Stimulated activated CD8-positive, alpha-beta memory T cell treated with anti-CD3 and anti-CD28 coated beads, Interleukin-4, amount 100 ng/mL, for 24 hours (primary cell): ENCODE results near the gene TNIP2.
A peak's percentile ranks its signal among the peaks of the same experiment; 100 is the strongest.

Experiments used
- DNase-seq: peaks from one replicate; pipeline ENCODE4 v3.0.0-alpha.2; 2020; ENCODE audit warnings: low read depth

The TNIP2 gene

GRCh38 chr4:2755821-2756690 is at the start of gene TNIP2:
TSS of gene TNIP2 (minus strand) at chr4:2756336. CDS start at chr4:2756289, 47 bp downstream.
- peak; percentile 63 for DNase-seq

- DNase-seq, result no peak
Observed at GRCh38 chr4:2804973-2805501, 48.9 kb upstream of the TNIP2 start.

GRCh38 chr4:2804449-2804972 is 48.4 kb upstream of the TNIP2 start:
- no peak for DNase-seq

- no peak for DNase-seq
Observed at GRCh38 chr4:2803624-2804448, 47.7 kb upstream of the TNIP2 start.

GRCh38 chr4:2802618-2803531 is 46.7 kb upstream of the TNIP2 start:
- no peak for DNase-seq

- no peak for DNase-seq
Observed at GRCh38 chr4:2800691-2801596, 44.8 kb upstream of the TNIP2 start.

GRCh38 chr4:2799971-2800690 is 44.0 kb upstream of the TNIP2 start:
- no peak for DNase-seq

GRCh38 chr4:2799224-2799911 is 43.2 kb upstream of the TNIP2 start:
- no peak for DNase-seq

- DNase-seq, result no peak
Observed at GRCh38 chr4:2798399-2799223, 42.5 kb upstream of the TNIP2 start.

- DNase-seq, result no peak
Observed at GRCh38 chr4:2797545-2798305, 41.6 kb upstream of the TNIP2 start.

- no peak for DNase-seq
Observed at GRCh38 chr4:2796849-2797544, 40.9 kb upstream of the TNIP2 start.

- DNase-seq, result no peak
Observed at GRCh38 chr4:2795893-2796848, 40.0 kb upstream of the TNIP2 start.

GRCh38 chr4:2795300-2795892 is 39.3 kb upstream of the TNIP2 start:
- no peak for DNase-seq

- no peak for DNase-seq
Observed at GRCh38 chr4:2794486-2795299, 38.6 kb upstream of the TNIP2 start.
